Fibroblast of lung (primary cell): ENCODE results near the gene TLN1. TPM values are rescaled to one million over a fixed set of nuclear protein-coding genes. Genes with fewer than 3 reads are reported as not detected.

ENCODE experiments used
- DNase-seq, 2 donors: peaks; one replicate each; pipeline versions ENCODE4 v3.0.0 to v3.0.0-alpha.2; 2010; ENCODE audit warnings: low read depth in 2 of 2
- H2AFZ ChIP-seq: 2 replicates; pipeline ENCODE4 v1.5.1; 2012; ENCODE audit warnings: low read length, control low read depth, inconsistent platforms
- H3K27ac ChIP-seq: 2 replicates; pipeline ENCODE4 v1.5.1; 2011; ENCODE audit warnings: low read length, control low read depth; ENCODE audit not compliant: insufficient read depth
- H3K27me3 ChIP-seq: 2 replicates; pipeline ENCODE4 v1.5.1; 2011; ENCODE audit warnings: mild to moderate bottlenecking, low read length; ENCODE audit not compliant: control insufficient read depth, insufficient read depth
- H3K36me3 ChIP-seq: 2 replicates; pipeline ENCODE4 v1.5.1; 2011; ENCODE audit warnings: low read length; ENCODE audit not compliant: control insufficient read depth, insufficient read depth
- H3K4me1 ChIP-seq: 2 replicates; pipeline ENCODE4 v1.5.1; 2011; ENCODE audit warnings: low read length; ENCODE audit not compliant: control insufficient read depth, insufficient read depth; ENCODE audit errors: extremely low read depth
- H3K4me2 ChIP-seq: 2 replicates; pipeline ENCODE4 v1.5.1; 2011; ENCODE audit warnings: low read length, control low read depth; ENCODE audit not compliant: insufficient read depth; ENCODE audit errors: extremely low read depth
- H3K4me3 ChIP-seq, 4 experiments: fragments of 200-600 bp in 1 of 4; sonication (generic) in 1 of 4; replicated peaks in 1 of 4; 2 replicates each; pipeline ENCODE4 v1.5.1; 2011 to 2016; ENCODE audit warnings: low read length in 4 of 4, low read depth in 3 of 4, mild to moderate bottlenecking in 3 of 4, control low read depth in 2 of 4, inconsistent platforms in 1 of 4, mixed read lengths in 1 of 4; ENCODE audit not compliant: insufficient read depth in 1 of 4; ENCODE audit errors: control extremely low read depth in 1 of 4
- H3K79me2 ChIP-seq: 2 replicates; pipeline ENCODE4 v1.5.1; 2012; ENCODE audit warnings: mild to moderate bottlenecking, low read length, inconsistent platforms; ENCODE audit not compliant: control insufficient read depth, insufficient read depth
- H3K9ac ChIP-seq: 2 replicates; pipeline ENCODE4 v1.5.1; 2011; ENCODE audit warnings: mild to moderate bottlenecking, low read length, control low read depth; ENCODE audit not compliant: insufficient read depth
- H3K9me3 ChIP-seq: 2 replicates; pipeline ENCODE4 v1.5.1; 2012; ENCODE audit warnings: low read depth, low read length; ENCODE audit not compliant: control insufficient read depth, insufficient read depth
- H4K20me1 ChIP-seq: 2 replicates; pipeline ENCODE4 v1.5.1; 2011; ENCODE audit warnings: low read length; ENCODE audit not compliant: control insufficient read depth, insufficient read depth; ENCODE audit errors: extremely low read depth
- CTCF ChIP-seq, 2 donors: IDR thresholded peaks in 1 of 2; conservative IDR thresholded peaks in 1 of 2; 1 replicate in 1 of 2; 2 replicates in 1 of 2; pipeline ENCODE4 v1.5.1; 2011 to 2012; ENCODE audit warnings: low read length in 2 of 2, control low read depth in 1 of 2, inconsistent platforms in 1 of 2, low read depth in 1 of 2, mild to moderate bottlenecking in 1 of 2
- EZH2 ChIP-seq: IDR thresholded peaks from 2 replicates; pipeline ENCODE4 v1.5.1; 2012; ENCODE audit warnings: low read length, control low read depth, mild to moderate bottlenecking; ENCODE audit errors: missing control alignments
- polyA plus RNA-seq, 2 donors: library from polyadenylated mRNA; depleted of rRNA in 1 of 2; stranded (reverse) in 1 of 2; unstranded in 1 of 2; fragments of >200 nt; gene quantifications; 2 replicates each; pipeline ENCODE4 v1.2.1, GENCODE V29; 2011 to 2012; ENCODE audit warnings: missing spikeins in 1 of 2
- total RNA-seq: library from RNA; depleted of rRNA; stranded (reverse); fragments of >200 nt; gene quantifications from 2 replicates; pipeline ENCODE4 v1.2.1, GENCODE V29; 2014

Gene TLN1
- total and polyA plus RNA-seq, 2 donors (not counting 1 experiment from before 2014, with no cell fraction given), result 214 to 405 TPM

GRCh38 chr9:35769763-35770162 lies 37.8 kb upstream of the TLN1 start:
- no peaks in the 10 kb centered on the region for H3K9me3 ChIP-seq
- no peak overlapping the region for H3K27ac ChIP-seq
- H3K4me3 ChIP-seq, result no peak overlapping the region
- no peak for DNase-seq
- H2AFZ ChIP-seq, result no peak overlapping the region
- TF ChIP-seq EZH2, result no peak
- TF ChIP-seq CTCF (conservative IDR thresholded peaks at IDR 0.05 in 1 of 2, IDR thresholded peaks at IDR 0.05 in 1 of 2; ENCODE audit: low read depth in 1 of 2, low read length in 2 of 2), result no peak
- H3K4me2 ChIP-seq, result no peak overlapping the region
- no peaks in the 10 kb centered on the region for H3K4me1 ChIP-seq
- H3K79me2 ChIP-seq, result no peaks in the 10 kb centered on the region
- no peaks in the 10 kb centered on the region for H3K36me3 ChIP-seq
- no peaks in the 10 kb centered on the region for H4K20me1 ChIP-seq
- peaks cover 11% of the 10 kb centered on the region for H3K27me3 ChIP-seq
- no peak overlapping the region for H3K9ac ChIP-seq

- TF ChIP-seq CTCF (conservative IDR thresholded peaks at IDR 0.05 in 1 of 2, IDR thresholded peaks at IDR 0.05 in 1 of 2; ENCODE audit: low read depth in 1 of 2, low read length in 2 of 2), result no peak
- TF ChIP-seq EZH2, result no peak
- H3K79me2 ChIP-seq, result no peaks in the 10 kb centered on the region
- no peaks in the 10 kb centered on the region for H3K36me3 ChIP-seq
- H3K27me3 ChIP-seq, result peaks cover 11% of the 10 kb centered on the region
- no peak overlapping the region for H3K4me3 ChIP-seq
- no peaks in the 10 kb centered on the region for H4K20me1 ChIP-seq
- DNase-seq, result no peak
- H3K9ac ChIP-seq, result no peak overlapping the region
- H2AFZ ChIP-seq, result no peak overlapping the region
- H3K4me1 ChIP-seq, result no peaks in the 10 kb centered on the region
- H3K4me2 ChIP-seq, result no peak overlapping the region
- H3K27ac ChIP-seq, result no peak overlapping the region
- no peaks in the 10 kb centered on the region for H3K9me3 ChIP-seq
Observed at GRCh38 chr9:35767458-35767857, 35.5 kb upstream of the TLN1 start.

GRCh38 chr9:35766997-35767396 lies 35.0 kb upstream of the TLN1 start:
- Histone ChIP-seq H3K79me2 (no peaks in the 10 kb centered on the region), H3K9ac (no peak overlapping the region), H3K4me1 (no peaks in the 10 kb centered on the region), H4K20me1 (no peaks in the 10 kb centered on the region), H3K9me3 (no peaks in the 10 kb centered on the region), H3K4me3 (no peak overlapping the region), H3K27me3 (peaks cover 11% of the 10 kb centered on the region), H3K27ac (no peak overlapping the region), H2AFZ (no peak overlapping the region), H3K4me2 (no peak overlapping the region), H3K36me3 (no peaks in the 10 kb centered on the region)
- TF ChIP-seq CTCF (conservative IDR thresholded peaks at IDR 0.05 in 1 of 2, IDR thresholded peaks at IDR 0.05 in 1 of 2; ENCODE audit: low read depth in 1 of 2, low read length in 2 of 2) (no peak), EZH2 (no peak)
- DNase-seq, result no peak
